Left forelimb (tissue), 1 donor: Measurements from ENCODE around the gene HSPA1A.
A peak's percentile ranks its signal among the peaks of the same experiment; 100 is the strongest.
"Not testable (repeated sequence)": the region's sequence is repeated elsewhere in the genome, so short reads cannot be mapped to it uniquely, and the experiment has no call there.

Experiments used
- DNase-seq: peaks from one replicate; pipeline ENCODE4 v3.0.0-alpha.2; 2018; ENCODE audit warnings: low spot score

Gene HSPA1A

DNA sequence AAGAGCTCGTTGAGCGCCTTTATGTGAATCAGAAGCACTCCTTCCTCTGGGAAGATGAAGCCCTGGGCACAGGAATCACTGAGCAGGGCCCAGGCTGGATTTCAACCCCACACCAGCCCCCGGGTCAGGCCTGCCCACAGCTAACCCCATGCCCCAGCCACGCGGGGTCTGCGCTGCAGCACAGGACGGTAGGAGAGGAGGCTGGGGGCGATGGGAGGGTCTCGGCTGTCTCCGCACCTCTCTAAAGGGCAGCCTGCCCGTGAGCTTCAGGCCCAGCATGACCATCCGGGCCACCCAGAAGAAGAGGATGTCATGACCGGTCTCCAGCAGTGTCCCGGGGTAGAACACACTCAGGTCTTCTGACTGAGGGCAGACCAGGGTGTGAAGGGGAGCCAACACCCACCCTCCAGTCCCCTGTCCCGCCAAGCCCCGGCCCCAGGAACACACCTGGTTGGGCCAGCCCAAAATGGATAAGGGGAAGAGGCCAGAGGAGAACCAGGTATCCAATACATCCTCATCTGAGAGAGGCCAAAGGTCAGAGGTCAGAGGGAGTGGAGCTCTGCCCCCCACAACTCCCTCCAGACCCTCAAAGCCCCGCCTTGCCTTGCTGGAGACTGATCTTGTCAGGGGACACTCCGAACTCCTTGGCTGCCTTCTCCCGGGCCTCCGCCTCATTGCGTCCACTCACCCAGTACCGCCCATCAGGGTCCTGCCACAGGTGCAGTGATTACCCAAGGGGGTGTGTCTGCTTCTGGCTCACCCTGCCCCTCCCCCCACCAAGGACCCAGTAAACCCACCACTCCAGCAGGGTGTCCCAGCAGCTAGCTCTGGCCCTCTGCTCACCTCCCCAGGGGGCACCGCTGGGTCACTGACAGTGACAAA, 33.9 kb upstream of the HSPA1A start:
- no peak for DNase-seq

DNA sequence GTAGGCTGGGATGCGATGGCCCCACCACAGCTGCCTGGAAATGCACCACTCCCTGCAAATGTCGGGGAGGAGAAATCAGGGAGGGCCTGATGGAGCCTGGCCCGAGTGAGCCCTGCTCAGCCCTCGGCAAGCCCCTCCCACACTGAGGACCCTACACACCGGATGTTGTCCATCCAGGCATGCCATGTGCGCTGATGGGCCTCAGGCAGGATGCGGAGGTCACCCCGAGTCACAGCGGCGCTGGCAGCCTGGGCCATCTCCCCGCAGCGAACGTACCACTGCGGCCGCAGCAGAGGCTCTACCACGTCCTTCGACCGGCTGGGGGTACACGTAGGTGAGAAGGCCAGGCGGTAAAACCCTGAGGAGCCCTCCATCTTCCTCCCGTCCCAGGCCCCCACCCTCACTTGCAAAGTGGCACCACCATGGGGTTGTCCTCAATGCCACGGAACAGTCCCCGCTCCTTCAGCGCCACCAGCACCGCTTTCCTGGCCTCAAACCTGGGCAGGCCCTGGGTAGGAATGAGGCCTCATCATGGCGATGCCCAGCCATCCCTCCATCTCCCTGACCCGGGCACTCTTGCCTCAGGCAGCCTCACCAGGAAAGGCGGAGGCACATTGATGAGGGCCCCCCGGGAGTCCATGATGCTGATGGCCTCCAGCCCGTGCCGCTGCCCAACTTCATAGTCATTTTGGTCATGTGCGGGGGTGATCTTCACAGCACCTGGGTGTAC, 33.1 kb upstream of the HSPA1A start:
- peak; percentile 60 for DNase-seq

DNA sequence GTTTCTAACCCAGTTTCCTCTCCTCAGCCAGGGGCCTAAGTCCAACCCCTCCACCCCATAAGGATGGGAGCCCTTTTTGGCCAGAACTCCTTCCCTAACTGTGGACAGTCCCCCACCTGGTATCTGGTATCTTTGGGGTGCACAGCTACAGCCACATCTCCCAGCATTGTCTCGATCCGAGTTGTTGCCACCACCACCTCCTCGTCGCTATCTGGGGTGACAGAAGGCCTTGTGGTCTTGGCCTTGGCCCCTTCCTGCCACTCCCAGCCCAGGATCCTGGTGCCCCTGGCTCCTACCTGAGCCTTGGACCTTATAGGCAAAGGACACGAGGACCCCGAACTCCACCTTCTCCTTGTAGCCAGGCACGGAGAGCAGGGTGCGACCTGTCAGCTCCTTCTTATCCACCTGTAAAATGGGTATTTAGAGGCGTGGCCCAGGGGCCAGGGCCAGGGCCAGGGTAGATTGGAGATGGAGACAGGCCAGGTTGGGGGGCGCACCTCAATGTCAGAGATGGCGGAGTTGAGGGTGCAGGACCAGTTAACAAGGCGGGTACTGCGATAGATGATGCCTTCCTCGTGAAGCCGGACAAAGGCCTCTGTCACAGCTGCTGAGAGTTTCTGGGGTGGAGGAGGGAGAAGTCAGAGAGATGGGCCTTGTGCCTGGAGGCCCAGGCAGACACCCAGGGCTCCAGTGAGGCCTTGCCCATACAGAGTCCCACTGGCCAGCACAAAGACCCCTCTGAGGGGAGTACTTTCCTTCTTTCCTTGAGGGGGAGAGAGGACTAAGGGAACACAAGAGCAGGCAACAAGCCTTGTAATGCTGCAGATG, 31.0 kb upstream of the HSPA1A start:
- DNase-seq, result peak; percentile 61

DNA sequence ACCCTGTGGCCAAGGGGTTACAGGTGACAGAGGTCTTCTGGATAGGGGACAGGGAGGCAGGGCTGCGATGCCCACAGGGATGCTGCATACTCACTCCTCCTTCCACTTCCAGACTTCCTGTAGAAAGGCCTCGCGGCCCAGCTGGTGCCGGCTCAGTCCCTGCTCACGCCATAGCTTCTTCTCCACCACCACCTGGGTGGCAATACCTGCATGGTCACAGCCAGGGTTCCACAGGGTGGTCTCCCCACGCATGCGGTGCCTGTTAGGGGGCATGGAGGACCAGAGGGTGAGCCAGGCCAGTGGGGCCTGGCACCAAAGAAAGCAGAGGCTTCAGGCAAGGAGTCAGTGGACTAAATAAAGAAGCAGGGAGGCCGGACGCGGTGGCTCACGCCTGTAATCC, 29.9 kb upstream of the HSPA1A start:
- no peak for DNase-seq

DNA sequence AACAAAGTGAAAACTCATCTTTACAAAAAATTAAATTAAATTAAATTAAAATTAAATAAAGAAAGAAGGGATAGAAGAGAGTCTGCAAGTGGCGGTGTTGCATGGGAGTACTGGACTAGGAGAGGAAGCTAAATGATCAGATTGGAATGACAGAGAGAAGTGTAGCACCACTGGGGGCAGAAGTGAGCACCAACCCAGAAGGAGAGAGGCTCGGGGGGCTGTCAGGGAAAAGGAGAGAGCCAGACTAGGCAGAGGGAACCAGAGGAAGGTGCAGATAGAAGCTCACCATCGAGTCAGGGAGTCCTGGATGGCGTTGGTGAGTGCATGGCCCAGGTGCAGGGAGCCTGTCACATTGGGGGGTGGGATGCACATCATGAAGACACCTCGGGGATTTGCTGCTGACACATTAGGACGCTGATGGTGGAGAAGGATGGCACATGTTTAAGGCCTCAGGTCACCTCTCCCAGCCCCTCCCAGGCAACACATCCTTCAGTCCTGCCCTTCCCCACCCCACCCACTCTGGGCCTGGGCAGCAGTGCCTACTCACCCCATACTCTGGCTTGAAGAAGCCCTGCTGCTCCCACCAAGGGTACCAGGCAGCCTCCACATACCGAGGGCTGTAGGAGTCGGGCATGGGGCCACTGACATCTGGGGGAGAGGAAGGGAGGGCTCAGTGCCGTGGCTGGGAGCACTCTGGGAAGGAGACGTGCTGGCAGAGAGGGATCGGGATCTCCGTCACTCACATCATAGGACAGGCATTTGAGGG, 23.8 kb upstream of the HSPA1A start:
- no peak for DNase-seq

DNA sequence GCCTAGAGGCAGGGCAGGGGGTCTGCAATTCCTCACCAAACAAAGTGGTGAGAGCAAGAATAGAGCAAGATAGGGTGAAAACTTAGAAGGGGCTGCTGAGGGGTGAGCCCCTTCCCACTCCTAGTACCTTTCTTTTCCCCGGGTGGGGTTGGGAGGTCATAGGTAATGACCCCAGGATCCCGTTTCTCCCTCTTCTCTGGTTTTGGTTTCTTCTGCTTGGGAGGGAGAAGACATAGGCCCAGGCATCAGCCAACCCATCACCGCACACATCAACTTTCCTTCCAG, 23.3 kb upstream of the HSPA1A start:
- no peak for DNase-seq

DNA sequence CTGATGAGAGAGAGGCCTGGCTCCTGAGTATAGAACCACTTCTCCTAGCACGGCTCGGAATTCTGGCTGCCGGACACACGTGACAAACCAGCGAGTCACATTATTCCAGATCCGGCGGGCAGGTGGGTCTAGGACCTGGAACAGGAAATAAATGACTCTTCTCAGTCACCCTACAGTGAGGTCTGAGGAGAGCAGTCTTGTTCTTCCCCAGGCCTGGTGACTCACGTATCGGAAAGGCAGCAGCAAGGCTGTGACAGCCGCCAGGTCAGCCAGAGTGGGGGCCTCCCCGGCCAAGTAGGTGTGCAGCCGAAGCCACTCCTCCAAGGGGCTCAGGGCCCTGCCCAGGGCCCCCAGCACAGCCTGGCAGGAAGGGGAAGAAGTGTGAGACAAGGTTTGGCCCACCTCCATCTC, 22.6 kb upstream of the HSPA1A start:
- DNase-seq, result peak; percentile 57

DNA sequence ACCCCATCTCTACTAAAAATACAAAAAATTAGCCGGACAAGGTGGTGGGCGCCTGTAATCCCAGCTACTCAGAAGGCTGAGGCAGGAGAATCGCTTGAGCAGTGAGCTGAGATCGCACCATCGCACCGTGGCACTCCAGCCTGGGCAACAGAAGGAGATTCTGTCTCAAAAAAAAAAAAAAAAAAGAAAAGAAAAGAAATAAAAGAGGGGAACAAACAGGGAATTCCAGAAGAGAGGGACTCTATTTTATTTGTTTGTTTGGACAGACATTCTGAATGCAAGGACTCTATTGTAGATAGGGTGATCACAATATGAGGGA, 21.5 kb upstream of the HSPA1A start:
- DNase-seq, result not testable (repeated sequence)

DNA sequence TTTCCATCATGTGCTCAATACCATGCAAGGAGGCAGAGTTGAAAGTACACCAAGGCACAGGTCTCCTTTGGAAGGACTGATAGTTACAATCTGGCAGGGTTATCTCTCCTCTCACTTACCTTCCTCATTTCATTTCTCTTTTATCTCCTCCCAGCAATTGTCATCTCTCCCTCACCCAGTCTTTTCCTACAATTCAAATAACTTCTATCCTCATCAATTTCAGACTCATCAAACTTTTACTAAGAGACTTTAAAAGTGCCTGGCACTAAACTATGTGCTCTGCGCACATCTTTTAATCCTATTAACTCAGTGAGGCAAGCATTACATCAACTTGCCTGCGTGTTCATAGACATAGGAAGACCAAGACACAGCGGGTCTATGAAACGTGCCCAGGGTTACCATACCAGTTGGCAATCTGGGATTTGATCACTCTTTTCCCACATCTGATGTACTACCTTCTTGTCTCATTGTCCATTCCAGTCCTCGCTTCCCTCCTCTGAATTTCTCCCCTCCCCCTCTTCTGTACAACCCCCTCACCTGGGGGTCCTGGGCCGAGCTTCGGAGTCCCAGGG, 21.0 kb upstream of the HSPA1A start:
- DNase-seq, result no peak

DNA sequence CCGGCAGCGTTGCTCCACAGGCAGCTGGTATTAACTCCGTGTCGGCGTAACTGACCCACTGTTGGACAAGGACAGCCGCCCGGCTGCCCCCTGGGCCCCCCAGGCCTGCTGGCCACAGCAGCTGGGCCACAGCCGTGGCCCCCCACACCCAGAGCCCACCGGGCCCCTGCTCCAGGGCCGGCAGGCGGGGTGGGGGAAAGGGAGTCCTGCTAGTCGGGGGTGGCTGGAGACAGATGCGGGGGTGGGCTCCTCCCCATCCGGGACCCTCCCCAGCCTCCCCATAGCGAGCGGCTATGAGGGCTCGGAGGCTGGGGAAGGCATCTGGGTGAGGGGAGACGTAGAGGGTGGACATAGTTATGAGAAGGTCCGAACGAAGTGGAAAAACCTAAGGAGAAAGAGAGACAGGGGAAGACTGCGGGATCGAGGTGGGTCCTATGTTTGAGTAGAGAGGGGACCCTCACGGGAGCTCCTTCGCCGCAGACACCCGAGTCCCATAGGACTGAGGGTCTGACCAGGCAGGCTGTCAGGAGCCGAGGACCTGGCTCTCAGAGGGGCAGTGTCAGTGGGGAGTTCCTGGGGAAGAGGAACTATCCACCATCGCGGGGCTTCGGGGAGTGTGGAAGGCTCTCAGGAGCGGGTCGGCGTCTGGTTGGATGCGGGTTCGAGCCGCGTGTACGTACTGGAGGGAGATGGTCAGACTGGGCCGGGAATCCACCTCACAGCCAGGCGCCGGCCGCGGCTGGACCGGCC, 20.3 kb upstream of the HSPA1A start:
- DNase-seq, result no peak

DNA sequence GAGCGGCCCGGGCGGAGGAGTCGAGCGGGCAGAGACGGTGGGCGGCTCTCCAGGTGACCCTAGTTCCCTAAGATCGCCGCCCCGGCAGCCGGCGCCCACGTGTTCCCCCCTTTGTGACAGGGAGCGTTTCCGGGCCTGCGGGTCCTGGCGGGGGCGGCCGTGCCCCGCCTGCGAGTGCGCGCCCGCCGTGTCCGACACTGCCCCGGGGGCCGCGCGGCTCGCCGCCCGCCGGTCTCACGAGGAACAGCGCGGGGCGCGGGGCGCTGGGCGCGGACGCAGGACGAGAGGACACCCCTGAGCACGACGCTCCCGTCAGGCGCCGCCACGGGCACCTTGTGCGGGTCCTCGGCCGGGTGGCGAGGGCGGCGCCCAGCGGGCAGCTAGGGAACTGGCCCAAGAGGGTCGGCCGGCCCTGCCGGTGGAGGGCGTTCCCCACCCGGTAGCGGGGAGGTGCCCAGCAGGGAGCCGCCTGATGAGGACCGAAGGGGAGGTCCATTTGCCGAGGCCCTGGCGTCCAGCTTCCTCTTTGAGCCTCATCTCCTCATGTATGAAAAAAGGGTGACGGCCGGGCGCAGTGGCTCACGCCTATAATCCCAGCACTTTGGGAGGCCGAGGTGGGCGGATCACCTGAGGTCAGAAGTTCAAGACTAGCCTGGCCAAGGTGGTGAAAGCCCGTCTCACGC, 19.6 kb upstream of the HSPA1A start, which contains the start of gene VARS1:
TSS of gene VARS1 (minus strand) at position 137 of the 683 bp plus-strand sequence. CDS start 535 bp downstream, outside the sequence.
- DNase-seq, result peak; percentile 91

DNA sequence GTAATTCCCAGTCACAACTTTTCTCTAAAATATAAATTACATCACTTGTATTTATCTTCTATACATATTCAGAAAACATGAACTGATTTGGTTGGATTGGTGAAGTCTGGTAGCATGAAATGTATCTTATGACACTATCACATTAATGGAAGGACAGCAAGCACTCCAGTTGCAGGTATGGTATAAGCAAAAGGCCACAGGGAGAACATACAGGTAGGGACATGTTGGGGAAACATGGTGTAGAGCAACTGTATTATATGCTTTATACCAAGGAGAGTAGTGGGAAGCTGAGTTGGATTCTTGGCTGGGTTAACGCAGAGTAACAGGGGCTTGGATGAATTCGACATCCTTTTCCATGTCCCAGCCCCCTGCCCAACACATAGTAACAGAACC, 18.4 kb upstream of the HSPA1A start:
- DNase-seq, result no peak

DNA sequence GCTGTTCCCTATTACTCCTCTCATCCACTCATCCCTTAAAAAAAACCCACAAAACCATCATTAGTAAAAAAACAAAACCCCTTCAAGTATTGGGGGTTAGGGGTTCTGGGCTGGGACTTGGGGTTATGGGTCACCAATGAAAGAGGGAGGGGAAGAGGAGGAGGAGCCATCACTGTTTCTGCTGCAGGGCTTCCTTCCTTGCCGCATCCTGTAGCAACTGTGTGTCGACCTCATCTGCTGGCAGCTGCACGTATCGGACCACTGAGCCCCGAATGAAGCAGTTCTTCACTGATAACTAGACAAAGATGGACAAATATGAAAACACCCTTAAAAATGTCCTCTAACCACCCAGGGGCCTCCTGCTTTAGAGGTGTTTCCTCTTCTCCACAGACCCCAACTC, 17.8 kb upstream of the HSPA1A start:
- no peak for DNase-seq

DNA sequence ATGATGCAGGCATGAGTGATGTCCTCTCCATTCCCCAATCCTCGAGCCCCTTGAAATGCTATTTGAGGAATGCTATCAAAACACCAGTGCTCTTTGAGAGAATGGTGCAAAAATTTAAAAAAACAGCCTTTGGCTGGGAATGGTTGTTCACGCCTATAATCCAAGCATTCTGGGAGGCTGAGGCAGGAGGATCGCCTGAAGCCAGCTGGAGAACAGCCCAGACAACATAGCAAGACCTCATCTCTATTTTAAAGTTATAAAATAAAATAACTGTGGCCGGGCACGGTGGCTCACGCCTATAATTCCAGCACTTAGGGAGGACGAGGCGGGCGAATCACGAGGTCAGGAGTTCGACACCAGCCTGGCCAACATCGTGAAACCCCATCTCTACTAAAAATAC, 15.6 kb upstream of the HSPA1A start:
- DNase-seq, result no peak

DNA sequence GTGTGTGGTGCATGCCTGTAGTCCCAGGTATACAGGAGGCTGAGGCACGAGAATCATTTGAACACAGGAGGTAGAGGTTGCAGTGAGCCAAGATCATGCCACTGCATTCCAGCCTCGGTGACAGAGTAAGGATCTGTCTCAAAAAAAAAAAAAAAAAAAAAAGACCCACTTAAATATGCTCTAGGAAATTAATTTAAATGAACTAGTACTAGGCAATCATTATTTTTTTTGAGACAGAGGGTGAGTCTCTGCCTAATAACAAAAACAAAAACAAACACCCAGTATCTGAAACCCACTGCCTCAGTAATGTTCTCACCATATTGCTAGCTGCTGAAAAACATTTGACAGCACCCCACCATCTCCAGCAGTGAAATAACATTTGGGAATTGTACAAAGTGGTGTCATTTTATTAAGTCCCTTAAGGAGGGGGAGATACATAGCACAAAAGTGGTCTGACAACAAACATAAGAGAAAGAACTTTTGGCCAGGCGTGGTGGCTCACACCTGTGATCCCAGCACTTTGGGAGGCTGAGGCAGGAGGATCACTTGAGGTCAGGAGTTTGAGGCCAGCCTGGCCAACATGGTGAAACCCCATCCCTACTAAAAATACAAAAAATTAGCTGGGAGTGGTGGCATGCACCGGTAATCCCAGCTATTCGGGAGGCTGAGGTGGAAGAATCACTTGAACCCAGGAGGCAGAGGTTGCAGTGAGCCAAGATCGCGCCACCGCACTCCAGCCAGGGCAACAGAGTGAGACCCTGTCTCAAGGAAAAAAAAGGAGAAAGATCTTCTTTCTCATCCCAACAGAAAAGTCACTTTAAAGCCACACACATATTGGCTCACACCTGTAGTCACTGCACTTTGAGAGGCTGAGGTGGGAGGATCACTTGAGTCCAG, 14.1 kb upstream of the HSPA1A start:
- not testable (repeated sequence) for DNase-seq

DNA sequence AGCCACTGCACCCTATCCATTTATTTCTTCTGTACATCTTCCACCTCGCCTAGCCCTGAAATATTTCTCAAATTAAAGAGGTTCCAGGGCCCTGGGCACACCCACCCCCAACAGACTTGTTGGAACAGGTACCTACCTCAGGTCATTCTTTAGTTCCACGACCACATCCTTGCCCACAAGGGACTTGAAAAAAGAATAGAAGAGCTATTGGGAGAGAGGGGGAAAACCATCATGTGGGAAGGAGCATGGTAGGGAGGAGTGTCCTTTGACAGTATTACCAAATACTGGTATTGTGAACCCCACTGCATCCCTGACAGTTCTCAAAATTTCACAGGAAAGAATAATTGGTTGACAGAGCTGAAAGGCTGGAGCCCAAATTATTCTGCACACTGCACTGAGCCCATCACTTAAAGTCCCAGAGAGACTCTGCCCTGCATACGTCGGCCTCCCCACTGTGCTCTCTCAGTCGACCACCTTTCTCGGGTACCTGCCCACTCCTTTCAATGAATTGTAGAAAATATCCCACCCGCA, 9.3 kb upstream of the HSPA1A start:
- DNase-seq, result no peak

DNA sequence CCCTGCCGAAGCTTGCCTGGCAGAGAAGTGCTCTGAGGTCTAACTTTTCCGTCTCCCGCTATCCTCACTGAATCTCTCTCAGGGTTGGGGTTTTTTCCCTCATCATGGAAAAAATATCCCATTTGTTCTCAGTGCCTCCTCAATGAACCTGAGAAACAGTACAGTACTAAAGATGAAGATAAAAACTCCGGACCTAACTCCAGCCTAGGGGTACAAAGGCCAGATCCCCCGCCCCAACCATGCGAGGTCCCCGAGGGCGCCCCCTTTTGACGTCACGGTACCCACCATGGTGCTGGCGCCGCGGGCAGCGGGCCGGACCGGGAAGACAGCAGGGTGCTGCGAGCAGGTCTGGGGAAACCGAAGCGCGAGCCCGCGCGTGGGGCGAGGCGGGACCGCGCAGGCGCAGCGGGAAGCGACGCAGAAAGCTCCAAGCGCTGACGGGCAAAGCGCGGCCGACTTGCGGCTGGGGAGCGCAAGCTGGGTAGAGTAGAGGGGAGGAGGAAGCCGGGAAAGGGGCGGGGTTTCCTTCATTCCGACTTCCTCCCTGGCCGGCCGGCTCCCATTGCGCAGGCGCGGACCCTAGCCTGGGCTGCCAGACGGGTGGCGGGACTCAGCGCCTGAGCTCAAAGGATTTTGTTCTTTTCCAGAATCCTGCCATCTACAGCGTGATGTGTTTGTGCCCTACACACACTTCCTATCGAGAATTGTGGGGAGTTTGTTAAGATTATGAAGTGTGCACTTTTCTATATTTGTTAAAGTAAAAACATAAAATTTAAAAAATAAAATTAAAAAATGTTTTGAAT, 8.7 kb upstream of the HSPA1A start, which contains the start of gene LSM2:
TSS of gene LSM2 (minus strand) at position 497 of the 803 bp plus-strand sequence. CDS start at position 288, 209 bp downstream.
- DNase-seq, result peak; percentile 98

DNA sequence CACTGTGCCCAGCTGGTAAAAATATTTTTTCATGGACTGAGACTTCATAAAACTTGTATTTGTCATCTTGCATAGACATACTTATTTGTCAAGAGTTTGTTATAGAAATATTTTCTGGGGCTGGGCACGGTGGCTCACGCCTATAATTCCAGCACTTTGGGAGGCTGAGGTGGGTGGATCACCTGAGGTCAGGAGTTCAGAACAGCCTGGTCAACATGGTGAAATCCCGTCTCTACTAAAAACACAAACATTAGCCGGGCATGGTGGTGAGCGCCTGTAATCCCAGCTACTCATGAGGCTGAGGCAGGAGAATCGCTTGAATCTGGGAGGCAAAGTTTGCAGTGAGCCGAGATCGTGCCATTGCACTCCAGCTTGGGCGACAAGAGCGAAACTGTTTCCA, 6.7 kb upstream of the HSPA1A start:
- not testable (repeated sequence) for DNase-seq
